NT2/D1 (cell line): ENCODE data around the gene SPTBN5.

Experiments used
- DNase-seq: peaks from one replicate; pipeline ENCODE4 v3.0.0-alpha.2; 2011; ENCODE audit warnings: low read depth, low spot score
- H3K27me3 ChIP-seq: 2 replicates; pipeline ENCODE4 v1.6.0; 2011; ENCODE audit warnings: mild to moderate bottlenecking; ENCODE audit not compliant: insufficient read length, insufficient read depth
- H3K36me3 ChIP-seq: 2 replicates; pipeline ENCODE4 v1.6.1; 2011; ENCODE audit warnings: mild to moderate bottlenecking, low read length, mixed read lengths; ENCODE audit not compliant: insufficient read depth, insufficient read length
- H3K4me1 ChIP-seq: 2 replicates; pipeline ENCODE4 v1.5.1; 2011; ENCODE audit not compliant: insufficient read depth, insufficient read length
- H3K4me3 ChIP-seq: 2 replicates; pipeline ENCODE4 v1.5.1; 2011; ENCODE audit warnings: low read depth; ENCODE audit not compliant: insufficient read length
- H3K9ac ChIP-seq: 2 replicates; pipeline ENCODE4 v1.6.0; 2011; ENCODE audit warnings: low read depth; ENCODE audit not compliant: insufficient read length
- H3K9me3 ChIP-seq: 2 replicates; pipeline ENCODE4 v1.5.1; 2011; ENCODE audit warnings: mild to moderate bottlenecking, low read length; ENCODE audit not compliant: insufficient read depth
- SUZ12 ChIP-seq: IDR thresholded peaks from 2 replicates; pipeline ENCODE4 v1.6.1; 2011; ENCODE audit not compliant: insufficient read length, insufficient read depth; ENCODE audit errors: extremely low read depth
- YY1 ChIP-seq: IDR thresholded peaks from 2 replicates; pipeline ENCODE4 v1.6.1; 2011; ENCODE audit not compliant: insufficient read length, insufficient read depth
- ZNF274 ChIP-seq: IDR thresholded peaks from 2 replicates; pipeline ENCODE4 v1.6.1; 2011; ENCODE audit warnings: mild to moderate bottlenecking, low read depth, low read length

Gene SPTBN5

GRCh38 chr15:41849204-41849603, 44.6 kb downstream of the SPTBN5 start:
- Histone ChIP-seq H3K9me3 (no peaks in the 10 kb centered on the region), H3K27me3 (no peaks in the 10 kb centered on the region), H3K36me3 (peaks cover 46% of the 10 kb centered on the region), H3K4me3 (no peak overlapping the region), H3K9ac (no peak overlapping the region), H3K4me1 (peaks cover 16% of the 10 kb centered on the region)
- TF ChIP-seq YY1: no peak
- TF ChIP-seq SUZ12: no peak
- DNase-seq: no peak

GRCh38 chr15:41848631-41849030, 45.2 kb downstream of the SPTBN5 start:
- peaks cover 11% of the 10 kb centered on the region for H3K4me1 ChIP-seq
- peaks cover 51% of the 10 kb centered on the region for H3K36me3 ChIP-seq
- TF ChIP-seq ZNF274 (no peak), YY1 (no peak), SUZ12 (no peak)
- H3K4me3 ChIP-seq: no peak overlapping the region
- no peak for DNase-seq
- H3K9me3 ChIP-seq: no peaks in the 10 kb centered on the region
- no peak overlapping the region for H3K9ac ChIP-seq
- H3K27me3 ChIP-seq: no peaks in the 10 kb centered on the region

GRCh38 chr15:41847981-41848380, 45.9 kb downstream of the SPTBN5 start:
- peaks cover 53% of the 10 kb centered on the region for H3K36me3 ChIP-seq
- no peak overlapping the region for H3K9ac ChIP-seq
- no peaks in the 10 kb centered on the region for H3K27me3 ChIP-seq
- no peaks in the 10 kb centered on the region for H3K9me3 ChIP-seq
- H3K4me3 ChIP-seq: no peak overlapping the region
- DNase-seq: no peak
- no peak for TF ChIP-seq SUZ12
- TF ChIP-seq ZNF274: no peak
- TF ChIP-seq YY1: no peak
- H3K4me1 ChIP-seq: peaks cover 9% of the 10 kb centered on the region

GRCh38 chr15:41847206-41847605, 46.6 kb downstream of the SPTBN5 start:
- H3K4me3 ChIP-seq: no peak overlapping the region
- H3K9me3 ChIP-seq: no peaks in the 10 kb centered on the region
- TF ChIP-seq SUZ12 (no peak), ZNF274 (no peak), YY1 (no peak)

GRCh38 chr15:41844814-41845213, 49.0 kb downstream of the SPTBN5 start:
- Histone ChIP-seq H3K9me3 (no peaks in the 10 kb centered on the region), H3K9ac (no peak overlapping the region), H3K4me1 (peaks cover 12% of the 10 kb centered on the region), H3K36me3 (peaks cover 57% of the 10 kb centered on the region), H3K27me3 (no peaks in the 10 kb centered on the region), H3K4me3 (no peak overlapping the region)
- TF ChIP-seq SUZ12 (no peak), ZNF274 (no peak), YY1 (no peak)
- DNase-seq: no peak

More at GRCh38 chr15:41847206-41847605, 46.6 kb downstream of the SPTBN5 start:
- H3K9ac ChIP-seq: no peak overlapping the region
- peaks cover 9% of the 10 kb centered on the region for H3K4me1 ChIP-seq
- peaks cover 55% of the 10 kb centered on the region for H3K36me3 ChIP-seq
- no peak for DNase-seq
- H3K27me3 ChIP-seq: no peaks in the 10 kb centered on the region

- H3K9ac ChIP-seq: no peak overlapping the region
- H3K4me1 ChIP-seq: peaks cover 8% of the 10 kb centered on the region
- no peaks in the 10 kb centered on the region for H3K27me3 ChIP-seq
- peaks cover 49% of the 10 kb centered on the region for H3K36me3 ChIP-seq
- no peak overlapping the region for H3K4me3 ChIP-seq
- H3K9me3 ChIP-seq: no peaks in the 10 kb centered on the region
- TF ChIP-seq SUZ12 (no peak), ZNF274 (no peak), YY1 (no peak)
- DNase-seq: no peak
Observed at GRCh38 chr15:41843571-41843970, 50.3 kb downstream of the SPTBN5 start.

- H3K4me3 ChIP-seq: no peak overlapping the region
- DNase-seq: no peak
- peaks cover 43% of the 10 kb centered on the region for H3K36me3 ChIP-seq
- peaks cover 8% of the 10 kb centered on the region for H3K4me1 ChIP-seq
- H3K27me3 ChIP-seq: no peaks in the 10 kb centered on the region
- H3K9ac ChIP-seq: no peak overlapping the region
- no peak for TF ChIP-seq YY1
- TF ChIP-seq ZNF274: no peak
- TF ChIP-seq SUZ12: no peak
- H3K9me3 ChIP-seq: no peaks in the 10 kb centered on the region
Observed at GRCh38 chr15:41842229-41842628, 51.6 kb downstream of the SPTBN5 start.

GRCh38 chr15:41841131-41841530, 52.7 kb downstream of the SPTBN5 start:
- TF ChIP-seq ZNF274 (no peak), YY1 (no peak), SUZ12 (no peak)
- Histone ChIP-seq H3K4me1 (peaks cover 8% of the 10 kb centered on the region), H3K4me3 (no peak overlapping the region), H3K27me3 (no peaks in the 10 kb centered on the region), H3K9me3 (no peaks in the 10 kb centered on the region), H3K9ac (no peak overlapping the region), H3K36me3 (peaks cover 34% of the 10 kb centered on the region)
- no peak for DNase-seq
